HCT116 (cell line): ENCODE results near the gene ZBTB47. TPM values are rescaled to one million over a fixed set of nuclear protein-coding genes. Genes with fewer than 3 reads are reported as not detected.

Experiments used
- ATAC-seq: fragments of 200-7000 bp; cut with Tn5 transposase; 2 replicates; pipeline ENCODE4 v1.9.1; 2020; ENCODE audit warnings: mild to moderate bottlenecking, moderate library complexity
- BruUV-seq: library from RNA; stranded (reverse); fragments of 400-500 nt; replicated peaks from 2 replicates; lab custom pipeline; 2021; lab: Mats Ljungman, UMichigan
- CTCF ChIA-PET: fragments of 300-600 bp; sonication (Branson Sonifier 250); formaldehyde crosslinking; loops from one replicate; lab custom pipeline; 2021; ENCODE audit warnings: antibody characterized with exemption; lab: Charles Lee
- POLR2A ChIA-PET: fragments of 300-600, 350-600 bp; sonication (Branson Sonifier 250); formaldehyde crosslinking; loops from one replicate; lab custom pipeline; 2021; ENCODE audit warnings: antibody characterized with exemption; lab: Charles Lee
- RAD21 ChIA-PET, 2 experiments: fragments of 300-600 bp; sonication (Branson Sonifier 250); formaldehyde crosslinking; loops; one replicate each; lab custom pipeline; 2023; ENCODE audit warnings: low total read pairs in 2 of 2; ENCODE audit not compliant: uncharacterized antibody in 2 of 2, unreplicated experiment in 2 of 2, low non-redundant PET in 1 of 2; lab: Charles Lee
- DNase-seq: peaks from one replicate; pipeline ENCODE4 v3.0.0-alpha.2; 2010; ENCODE audit warnings: low read depth, low spot score
- H2AFZ ChIP-seq: fragments of 200-600 bp; shearing (Covaris generic), sonication (generic); 2 replicates; pipeline ENCODE4 v1.6.1; 2017; ENCODE audit warnings: low read depth, mixed run types, mixed read lengths, antibody characterized with exemption, low read length; ENCODE audit not compliant: poor library complexity, severe bottlenecking
- H3K27ac ChIP-seq: 2 replicates; pipeline ENCODE4 v1.5.1; 2012; ENCODE audit warnings: low read depth, low read length
- H3K27me3 ChIP-seq: fragments of 200-600 bp; sonication (generic); 2 replicates; pipeline ENCODE4 v1.6.1; 2016; ENCODE audit warnings: mixed run types, low read length, mixed read lengths; ENCODE audit not compliant: insufficient read depth
- H3K36me3 ChIP-seq, 2 experiments: fragments of 200-500 bp in 1 of 2; fragments of 200-600 bp in 1 of 2; sonication (Bioruptor generic) in 1 of 2; sonication (generic) in 1 of 2; 2 replicates each; pipeline versions ENCODE4 v1.5.1 to v1.6.1; 2014 to 2016; ENCODE audit warnings: low read length in 2 of 2, inconsistent platforms in 1 of 2, mixed read lengths in 1 of 2, mixed run types in 1 of 2; ENCODE audit not compliant: insufficient read depth in 2 of 2, control insufficient read depth in 1 of 2
- H3K4me1 ChIP-seq, 2 experiments: fragments of 200-600 bp in 1 of 2; sonication (generic) in 1 of 2; 2 replicates each; pipeline versions ENCODE4 v1.5.1 to v1.6.1; 2012 to 2017; ENCODE audit warnings: low read length in 2 of 2, inconsistent platforms in 1 of 2, mild to moderate bottlenecking in 1 of 2, mixed read lengths in 1 of 2, mixed run types in 1 of 2, moderate library complexity in 1 of 2; ENCODE audit not compliant: insufficient read depth in 2 of 2, control insufficient read depth in 1 of 2
- H3K4me2 ChIP-seq: fragments of 200-600 bp; sonication (generic); 2 replicates; pipeline ENCODE4 v1.6.1; 2017; ENCODE audit warnings: mixed run types, low read length, mixed read lengths
- H3K4me3 ChIP-seq, 2 experiments: fragments of 200-600 bp in 1 of 2; sonication (generic) in 1 of 2; replicated peaks in 1 of 2; 2 replicates each; pipeline ENCODE4 v1.5.1; 2011 to 2016; ENCODE audit warnings: low read length in 2 of 2, control low read depth in 1 of 2, low read depth in 1 of 2, mild to moderate bottlenecking in 1 of 2, mixed read lengths in 1 of 2, mixed run types in 1 of 2
- H3K79me2 ChIP-seq: fragments of 200-600 bp; sonication (generic); 2 replicates; pipeline ENCODE4 v1.6.1; 2017; ENCODE audit warnings: mild to moderate bottlenecking, mixed run types, low read length, moderate library complexity, mixed read lengths; ENCODE audit not compliant: insufficient read depth
- H3K9ac ChIP-seq: fragments of 200-600 bp; sonication (generic); 2 replicates; pipeline ENCODE4 v1.6.1; 2016; ENCODE audit warnings: low read length, mixed read lengths
- H3K9me2 ChIP-seq: fragments of 200-600 bp; sonication (generic), shearing (Covaris generic); 2 replicates; pipeline ENCODE4 v1.6.1; 2017; ENCODE audit warnings: mixed run types, mild to moderate bottlenecking, moderate library complexity; ENCODE audit not compliant: insufficient read depth
- H3K9me3 ChIP-seq, 2 experiments: fragments of 200-500 bp in 1 of 2; fragments of 200-600 bp in 1 of 2; sonication (Bioruptor generic) in 1 of 2; sonication (generic) in 1 of 2; 2 replicates each; pipeline ENCODE4 v1.6.1; 2014 to 2017; ENCODE audit warnings: low read length in 2 of 2, mixed read lengths in 2 of 2, inconsistent platforms in 1 of 2, low read depth in 1 of 2, mild to moderate bottlenecking in 1 of 2, mixed run types in 1 of 2, moderate library complexity in 1 of 2; ENCODE audit not compliant: control insufficient read depth in 1 of 2, insufficient read depth in 1 of 2
- H4K20me1 ChIP-seq: fragments of 200-600 bp; sonication (generic), shearing (Covaris generic); 2 replicates; pipeline ENCODE4 v1.6.1; 2017; ENCODE audit warnings: mixed run types, mild to moderate bottlenecking, moderate library complexity; ENCODE audit not compliant: insufficient read depth
- ATF3 ChIP-seq: IDR thresholded peaks from 2 replicates; pipeline ENCODE4 v1.6.1; 2012
- CBX3 ChIP-seq: IDR thresholded peaks from 2 replicates; pipeline ENCODE4 v1.6.1; 2012; ENCODE audit warnings: low read depth
- CTCF ChIP-seq, 3 experiments: fragments of 200-600 bp in 1 of 3; sonication (generic) in 1 of 3; IDR thresholded peaks in 2 of 3; conservative IDR thresholded peaks in 1 of 3; 2 replicates each; pipeline ENCODE4 v1.5.1; 2012 to 2017; ENCODE audit warnings: low read depth in 2 of 3, low read length in 2 of 3, antibody characterized with exemption in 1 of 3, borderline replicate concordance in 1 of 3, control low read depth in 1 of 3, mild to moderate bottlenecking in 1 of 3, mixed read lengths in 1 of 3, mixed run types in 1 of 3, moderate library complexity in 1 of 3; ENCODE audit not compliant: insufficient read depth in 1 of 3
- ELF1 ChIP-seq: IDR thresholded peaks from 2 replicates; pipeline ENCODE4 v1.6.1; 2012; ENCODE audit warnings: low read depth, borderline replicate concordance
- JUND ChIP-seq: IDR thresholded peaks from 2 replicates; pipeline ENCODE4 v1.6.1; 2012
- POLR2A ChIP-seq: IDR thresholded peaks from 2 replicates; pipeline ENCODE4 v1.7.0; 2011; ENCODE audit warnings: borderline replicate concordance; ENCODE audit not compliant: insufficient read depth, insufficient read length; ENCODE audit errors: extremely low read depth
- REST ChIP-seq: IDR thresholded peaks from 2 replicates; pipeline ENCODE4 v1.6.1; 2012; ENCODE audit warnings: low read depth
- SIN3A ChIP-seq: IDR thresholded peaks from 2 replicates; pipeline ENCODE4 v1.6.1; 2012; ENCODE audit warnings: low read depth
- ZBTB33 ChIP-seq: IDR thresholded peaks from 2 replicates; pipeline ENCODE4 v1.6.1; 2011; ENCODE audit warnings: mild to moderate bottlenecking, low read length, moderate library complexity; ENCODE audit not compliant: insufficient replicate concordance; ENCODE audit errors: extremely low read depth
- ZNF274 ChIP-seq: fragments of 200-500 bp; sonication (Bioruptor generic); IDR thresholded peaks from 2 replicates; pipeline ENCODE4 v1.6.1; 2014; ENCODE audit warnings: mild to moderate bottlenecking, low read depth, low read length, inconsistent platforms
- intact Hi-C: fragments of 100-400 bp; cut with micrococcal nuclease; formaldehyde crosslinking; loops from 2 replicates; pipeline ENCODE4 v1.10.0; 2022
- total RNA-seq: library from RNA; stranded (reverse); gene quantifications from one replicate; pipeline ENCODE4 v1.2.1, GENCODE V29; 2021; ENCODE audit not compliant: unreplicated experiment

ZBTB47 gene
- total RNA-seq, 1 experiment from 2014 or later: 6.3 TPM

- ATAC-seq: no peak
- no TSS peak for BruUV-seq
- Histone ChIP-seq H2AFZ (no peak overlapping the region), H3K27me3 (no peaks in the 10 kb centered on the region), H3K9me2 (no peaks in the 10 kb centered on the region), H3K4me1 (no peaks in the 10 kb centered on the region), H3K79me2 (no peaks in the 10 kb centered on the region; the same call in 1 of the 2 replicates), H3K9ac (no peak overlapping the region), H3K4me3 (no peak overlapping the region), H3K4me2 (no peak overlapping the region), H3K27ac (no peak overlapping the region), H3K36me3 (peaks cover 48 to 78% of the 10 kb centered on the region in 2 experiments)
- intact Hi-C loops: no loop called here
- POLR2A ChIA-PET: no interaction called here
- RAD21 ChIA-PET: no interaction called here
- CTCF ChIA-PET: no interaction called here
- TF ChIP-seq POLR2A: no peak
- TF ChIP-seq, all 23 proteins: peak for 0
- DNase-seq: no peak
- no peaks in the 10 kb centered on the region for H4K20me1 ChIP-seq
- no peaks in the 10 kb centered on the region for H3K9me3 ChIP-seq
Measured at GRCh38 chr3:42638339-42638842, 15.1 kb upstream of the ZBTB47 start.

GRCh38 chr3:42639192-42639591 is 14.3 kb upstream of the ZBTB47 start:
- no peak for DNase-seq
- Histone ChIP-seq H4K20me1 (no peaks in the 10 kb centered on the region), H3K4me3 (no peak overlapping the region), H3K36me3 (peaks cover 45 to 78% of the 10 kb centered on the region in 2 experiments; a peak in 3 of 4 replicates), H3K27ac (no peak overlapping the region), H2AFZ (no peak overlapping the region), H3K9me3 (no peaks in the 10 kb centered on the region), H3K79me2 (no peaks in the 10 kb centered on the region; the same call in 1 of the 2 replicates), H3K9me2 (no peaks in the 10 kb centered on the region), H3K9ac (no peak overlapping the region), H3K27me3 (no peaks in the 10 kb centered on the region), H3K4me2 (no peak overlapping the region), H3K4me1 (no peaks in the 10 kb centered on the region)
- CTCF ChIA-PET: no interaction called here
- no peak for TF ChIP-seq ZNF274
- no peak for TF ChIP-seq CBX3
- TF ChIP-seq REST: no peak
- no peak for TF ChIP-seq SIN3A
- TF ChIP-seq ZBTB33: no peak
- no peak for TF ChIP-seq ATF3
- TF ChIP-seq JUND: no peak
- TF ChIP-seq CTCF (IDR thresholded peaks at IDR 0.05 in 2 of 3, conservative IDR thresholded peaks at IDR 0.05 in 1 of 3; ENCODE audit: borderline replicate concordance in 1 of 3, insufficient read depth in 1 of 3, low read depth in 2 of 3, low read length in 2 of 3): no peak
- TF ChIP-seq POLR2A: no peak
- no peak for TF ChIP-seq ELF1
- POLR2A ChIA-PET: no interaction called here
- RAD21 ChIA-PET: no interaction called here
- intact Hi-C loops: no loop called here
- no peak for ATAC-seq
- no TSS peak for BruUV-seq
